SKM-1 (cell line): ENCODE results near the gene ZNF222.
A peak's percentile ranks its signal among the peaks of the same experiment; 100 is the strongest.

ENCODE experiments used
- DNase-seq: peaks from one replicate; lab custom pipeline; 2025; ENCODE audit not compliant: unreplicated experiment; lab: John Stamatoyannopoulos, UW

ZNF222 gene

DNA sequence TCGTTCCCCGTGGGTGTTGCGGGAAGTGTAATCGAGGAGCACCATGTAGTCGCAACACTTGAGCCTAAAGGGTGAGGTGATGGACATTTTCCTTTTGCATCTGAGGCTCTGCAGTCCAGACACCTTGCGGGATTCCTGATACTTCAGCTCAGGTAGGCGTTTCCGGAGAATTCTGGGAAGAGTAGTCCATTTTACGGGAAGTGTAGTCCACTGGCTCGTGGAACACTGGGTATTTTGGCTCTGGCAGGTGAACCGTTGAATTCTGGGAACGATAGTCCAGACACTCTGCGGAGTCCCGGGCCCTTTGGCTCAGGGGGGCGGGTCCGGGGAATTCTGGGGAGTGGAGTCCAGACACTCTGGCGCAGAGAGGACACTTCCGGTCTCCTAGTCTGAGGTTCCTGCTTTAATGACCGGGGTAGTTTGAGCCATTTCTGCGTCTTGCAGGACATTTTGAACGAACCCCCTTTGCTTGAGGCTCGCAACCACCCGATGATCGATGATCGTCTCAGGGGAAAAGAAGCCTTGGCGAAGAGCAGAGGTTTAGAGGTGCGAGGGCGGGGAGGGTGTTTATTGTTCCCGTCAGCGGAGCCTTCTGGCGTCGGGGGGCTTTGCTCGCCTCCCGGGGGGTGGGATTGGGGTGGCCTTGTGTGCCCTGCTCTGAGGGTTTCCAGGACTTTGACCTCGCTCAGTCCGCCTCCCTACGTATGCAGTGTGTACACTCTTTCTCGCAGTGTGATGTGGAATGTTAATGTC lies 26.6 kb downstream of the ZNF222 start, which contains the start of gene ZNF223:
TSS of gene ZNF223 (plus strand) at position 387 of the 753 bp plus-strand sequence. CDS start 3,141 bp downstream, outside the sequence.
- peak; percentile 31 for DNase-seq

DNA sequence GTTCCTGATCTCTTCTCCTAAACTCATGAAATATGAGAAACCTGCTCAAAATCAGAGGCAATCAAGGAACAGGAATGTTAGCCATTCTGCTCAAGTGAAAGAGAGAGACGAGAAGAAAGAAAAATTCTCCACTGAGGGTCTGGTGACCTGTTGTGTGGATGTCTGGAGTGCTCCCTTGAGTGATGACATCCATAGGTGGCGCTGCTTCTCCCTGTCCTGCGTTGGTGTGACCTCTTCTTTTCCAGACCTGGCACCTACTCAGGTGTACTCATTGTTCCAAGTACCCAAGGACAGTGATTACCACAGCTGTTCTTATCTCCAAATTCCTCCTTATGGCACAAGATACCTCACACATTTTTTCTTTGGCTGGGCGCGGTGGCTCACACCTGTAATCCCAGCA lies 30.7 kb downstream of the ZNF222 start:
- DNase-seq: no peak

DNA sequence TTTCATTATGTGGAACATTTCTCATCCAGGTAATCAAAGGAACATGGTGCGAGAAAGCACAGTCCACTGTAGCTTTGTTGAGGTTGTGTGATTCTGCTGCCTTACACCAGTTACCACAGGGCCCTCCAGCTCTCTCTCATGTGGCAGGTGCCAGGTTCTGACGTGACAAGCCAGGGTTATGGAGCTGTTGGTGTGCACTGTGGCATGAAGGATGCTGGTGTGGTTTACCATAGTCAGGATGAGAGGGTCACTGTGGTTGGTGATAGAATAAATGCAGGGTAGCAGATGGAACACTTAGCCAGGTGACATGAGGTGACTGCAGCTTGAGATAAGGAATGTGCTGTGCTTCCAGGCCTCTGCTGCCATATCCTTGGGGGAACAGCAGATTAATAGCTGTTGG lies 34.0 kb downstream of the ZNF222 start:
- no peak for DNase-seq

DNA sequence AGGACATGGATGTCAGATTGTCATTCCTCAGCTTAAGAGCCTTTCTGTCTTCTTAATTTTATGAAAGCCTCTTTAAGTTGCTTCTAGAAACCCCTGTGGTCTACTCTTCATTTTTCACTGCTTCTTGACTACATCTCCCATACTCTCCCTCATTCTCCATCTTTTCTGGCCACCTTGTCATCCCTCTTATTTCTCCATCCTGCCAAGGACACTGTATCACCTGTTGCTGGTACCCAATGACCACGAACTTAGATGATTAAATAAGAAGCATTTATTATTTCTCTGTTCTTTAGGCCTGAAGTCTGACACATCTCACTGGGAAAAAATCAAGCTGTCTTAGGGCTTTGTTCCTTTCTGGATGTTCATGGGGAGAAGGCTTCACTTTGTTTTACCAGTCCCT lies 35.9 kb downstream of the ZNF222 start:
- DNase-seq: no peak

DNA sequence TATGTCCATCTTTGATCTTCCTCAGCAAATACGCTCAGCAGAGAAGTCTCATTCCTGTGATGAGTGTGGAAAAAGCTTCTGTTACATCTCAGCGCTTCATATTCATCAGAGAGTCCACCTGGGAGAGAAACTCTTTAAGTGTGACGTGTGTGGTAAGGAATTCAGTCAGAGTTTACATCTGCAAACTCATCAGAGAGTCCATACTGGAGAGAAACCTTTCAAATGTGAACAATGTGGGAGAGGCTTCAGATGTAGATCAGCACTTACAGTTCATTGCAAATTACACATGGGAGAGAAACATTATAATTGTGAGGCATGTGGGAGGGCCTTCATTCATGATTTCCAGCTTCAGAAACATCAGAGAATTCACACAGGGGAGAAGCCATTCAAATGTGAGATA lies 41.1 kb downstream of the ZNF222 start:
- no peak for DNase-seq

DNA sequence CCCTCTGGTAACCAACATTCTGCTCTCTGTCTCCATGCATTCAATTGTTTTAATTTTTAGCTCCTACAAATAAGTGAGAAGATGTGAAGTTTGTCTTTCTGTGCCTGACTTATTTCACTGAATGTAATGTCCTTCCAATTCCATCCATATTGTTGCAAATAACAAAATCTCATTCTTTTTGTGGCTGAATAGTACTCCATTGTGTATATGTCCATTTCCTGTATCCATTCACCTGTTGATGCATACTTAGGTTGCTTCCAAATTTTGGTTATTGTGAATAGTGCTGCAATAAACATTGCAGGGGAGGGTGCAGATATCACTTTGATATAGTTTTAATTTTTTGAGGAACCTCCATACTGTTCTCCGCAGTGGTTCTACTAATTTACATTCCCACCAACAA lies 44.2 kb downstream of the ZNF222 start:
- no peak for DNase-seq

DNA sequence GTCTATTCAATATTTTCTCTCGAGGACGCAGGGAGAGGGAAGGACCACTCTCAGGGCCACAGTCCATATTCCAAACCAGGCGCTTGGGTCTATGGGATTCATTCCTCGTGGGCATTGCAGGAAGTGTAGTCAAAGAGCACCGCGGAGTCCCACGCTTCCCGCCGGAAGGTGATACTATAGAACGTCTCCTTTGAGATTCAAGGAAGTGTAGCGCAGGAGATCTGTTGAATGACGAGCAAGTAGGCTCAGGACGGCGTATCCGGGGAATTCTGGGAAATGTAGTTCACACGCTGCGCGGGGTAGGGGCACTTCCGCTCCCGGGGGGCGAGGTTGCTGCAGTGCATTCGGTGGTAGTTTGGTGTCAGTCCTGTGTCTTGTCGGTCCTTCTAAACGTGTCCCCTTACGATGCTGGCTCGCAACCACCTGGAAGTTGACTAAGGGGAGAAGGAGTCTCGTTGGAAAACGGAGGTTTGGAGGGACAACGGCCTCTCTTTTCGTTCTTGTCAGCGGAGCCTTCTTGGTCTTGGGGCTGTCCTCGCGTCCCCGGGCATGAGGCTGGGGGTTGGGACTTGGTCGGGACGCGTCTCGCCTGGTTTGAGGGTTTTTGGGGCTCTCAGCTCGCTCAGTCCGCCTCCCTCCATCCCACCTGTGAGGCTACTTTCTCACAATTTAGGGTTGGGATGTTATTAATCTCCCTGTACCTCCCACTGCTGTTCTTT lies 46.8 kb downstream of the ZNF222 start, which contains the start of gene ZNF284:
TSS of gene ZNF284 (plus strand) at position 336 of the 719 bp plus-strand sequence. CDS start 4,231 bp downstream, outside the sequence.
- DNase-seq: peak; percentile 11

DNA sequence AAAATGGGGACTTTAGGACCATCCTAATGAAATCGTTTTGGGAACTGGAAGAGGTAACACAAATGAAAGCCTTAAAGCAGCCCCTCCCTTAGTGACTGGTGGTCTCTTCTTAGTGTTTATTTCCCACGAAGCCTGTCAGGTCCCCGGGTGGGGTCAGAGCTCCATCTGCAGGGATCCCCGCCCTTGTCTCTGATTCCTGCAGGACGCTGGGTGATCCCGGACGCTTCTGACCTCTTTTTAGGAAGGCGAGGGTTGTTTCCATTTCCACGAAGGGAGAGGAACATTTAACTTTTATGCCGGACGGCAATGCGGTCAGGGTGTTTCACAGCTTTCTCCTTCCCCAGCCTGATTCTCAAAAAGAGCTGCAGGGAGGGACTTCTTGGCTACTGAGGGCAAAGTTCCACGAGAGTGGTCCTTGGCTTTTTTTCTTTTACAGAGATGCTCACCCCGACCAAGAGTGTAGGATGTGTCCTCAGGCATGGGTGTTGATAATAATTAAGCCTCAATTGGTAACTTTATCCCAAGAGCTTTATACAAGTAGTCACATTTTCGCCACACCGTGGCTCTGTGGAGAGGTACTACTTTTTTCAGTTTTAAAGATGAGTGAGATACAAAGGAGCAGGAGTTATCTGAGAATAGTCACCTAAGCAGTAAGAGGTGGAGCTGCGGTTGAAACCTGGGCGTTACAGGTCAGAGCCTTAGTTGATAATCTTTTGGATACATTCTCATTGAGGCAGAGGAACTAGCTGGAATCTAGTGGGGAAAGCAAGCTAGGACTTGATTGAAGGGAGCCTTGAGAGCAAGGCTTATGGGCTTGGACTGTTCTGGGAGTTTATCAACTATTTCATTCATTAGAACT lies 47.6 kb downstream of the ZNF222 start:
- DNase-seq: no peak

DNA sequence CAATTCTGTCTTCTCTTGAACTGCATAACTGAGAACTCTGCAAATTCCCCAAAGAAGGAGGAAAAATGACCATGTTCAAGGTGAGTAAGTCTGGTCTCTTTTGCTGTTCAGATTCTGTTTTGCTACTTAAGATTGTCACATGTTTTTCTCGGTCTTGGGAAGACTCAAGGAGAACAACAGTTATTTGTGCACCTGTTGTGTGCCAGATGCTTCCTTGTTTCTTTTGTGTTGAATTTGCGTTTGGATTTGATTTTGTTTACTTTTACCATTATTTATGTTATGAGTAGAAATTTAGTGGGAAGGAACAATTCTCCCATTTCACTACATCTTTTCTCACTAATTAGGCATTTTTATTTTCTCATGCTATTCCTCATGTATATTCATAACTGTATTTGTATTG lies 51.1 kb downstream of the ZNF222 start:
- no peak for DNase-seq
